Stimulated activated naive B cell treated with anti-CD40 and anti-IgM and Interleukin-4, amounts not matched to agents 10 μg/mL and 1 μg/mL and 100 μg/mL, for 72 hours (primary cell): ENCODE measurements around the gene EEFSEC.
"Not testable (repeated sequence)": the region's sequence is repeated elsewhere in the genome, so short reads cannot be mapped to it uniquely, and the experiment has no call there.

ENCODE experiments used
- ATAC-seq, 2 donors: fragments of 150-1000 bp; cut with Tn5 transposase; replicated peaks; 2 replicates each; pipeline ENCODE4 v1.10.0; 2021; ENCODE audit warnings: moderate library complexity in 1 of 2
- DNase-seq: peaks from one replicate; pipeline ENCODE4 v3.0.0; 2021
- H3K27ac Mint-ChIP-seq: one replicate; pipeline ENCODE4 v1.8.0; 2022; ENCODE audit warnings: mild to moderate bottlenecking, mixed read lengths
- H3K27me3 Mint-ChIP-seq, 2 donors: one replicate each; pipeline ENCODE4 v1.8.0; 2022; ENCODE audit warnings: mixed read lengths in 2 of 2
- H3K36me3 Mint-ChIP-seq, 2 donors: one replicate each; pipeline ENCODE4 v1.8.0; 2022; ENCODE audit warnings: mixed read lengths in 2 of 2, mild to moderate bottlenecking in 1 of 2
- H3K4me1 Mint-ChIP-seq, 2 donors: one replicate each; pipeline ENCODE4 v1.8.0; 2022; ENCODE audit warnings: mixed read lengths in 2 of 2, mild to moderate bottlenecking in 1 of 2
- H3K4me3 Mint-ChIP-seq, 2 donors: one replicate each; pipeline ENCODE4 v1.8.0; 2022; ENCODE audit warnings: mild to moderate bottlenecking in 2 of 2, mixed read lengths in 2 of 2, moderate library complexity in 1 of 2
- H3K9me3 Mint-ChIP-seq, 2 donors: one replicate each; pipeline ENCODE4 v1.8.0; 2022; ENCODE audit warnings: mixed read lengths in 2 of 2, mild to moderate bottlenecking in 1 of 2

The EEFSEC gene

GRCh38 chr3:128143496-128143895, 9.8 kb upstream of the EEFSEC start:
- ATAC-seq (no peak), DNase-seq (no peak)
- Mint-ChIP-seq H3K4me3 (no peak overlapping the region), H3K27me3 (peaks cover 0 to 6% of the 10 kb centered on the region in 2 donors), H3K36me3 (peaks cover 6 to 20% of the 10 kb centered on the region in 2 donors), H3K27ac (no peak overlapping the region), H3K4me1 (peaks cover 4 to 5% of the 10 kb centered on the region in 2 donors), H3K9me3 (no peaks in the 10 kb centered on the region)

GRCh38 chr3:128144512-128145187, 8.6 kb upstream of the EEFSEC start:
- ATAC-seq: no peak
- H3K4me3 Mint-ChIP-seq: no peak overlapping the region

DNA sequence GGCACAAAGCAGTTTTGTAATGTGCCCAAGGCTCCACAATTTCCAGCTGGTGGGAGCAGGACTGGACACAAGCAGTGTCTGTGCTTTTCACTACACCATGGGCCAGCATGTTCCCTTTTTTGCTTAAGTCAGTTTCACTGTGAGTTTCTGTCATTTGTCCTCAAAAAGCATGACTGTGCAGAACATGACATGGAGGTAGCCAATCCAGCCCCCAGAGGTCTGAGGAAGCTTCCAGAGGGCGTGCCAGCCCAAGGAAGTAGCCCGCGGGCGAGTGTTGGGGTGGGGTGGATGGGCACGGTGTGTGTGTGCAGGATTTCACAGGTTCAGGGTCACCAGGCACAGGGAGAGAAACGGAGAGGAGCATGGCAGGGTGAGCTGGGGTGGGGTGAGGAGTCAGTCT, 8.0 kb upstream of the EEFSEC start:
- Mint-ChIP-seq H3K4me3 (no peak overlapping the region), H3K4me1 (peaks cover 4 to 5% of the 10 kb centered on the region in 2 donors), H3K9me3 (no peaks in the 10 kb centered on the region), H3K36me3 (peaks cover 6 to 20% of the 10 kb centered on the region in 2 donors), H3K27me3 (peaks cover 0 to 6% of the 10 kb centered on the region in 2 donors), H3K27ac (peak overlapping the region; percentile 72)
- DNase-seq (no peak), ATAC-seq (peak; percentile 67)

More at GRCh38 chr3:128144512-128145187, 8.6 kb upstream of the EEFSEC start:
- Mint-ChIP-seq H3K36me3 (peaks cover 6 to 20% of the 10 kb centered on the region in 2 donors), H3K27me3 (peaks cover 0 to 6% of the 10 kb centered on the region in 2 donors), H3K9me3 (no peaks in the 10 kb centered on the region), H3K27ac (peak overlapping the region; percentile 70), H3K4me1 (peaks cover 4 to 5% of the 10 kb centered on the region in 2 donors)
- DNase-seq: no peak

DNA sequence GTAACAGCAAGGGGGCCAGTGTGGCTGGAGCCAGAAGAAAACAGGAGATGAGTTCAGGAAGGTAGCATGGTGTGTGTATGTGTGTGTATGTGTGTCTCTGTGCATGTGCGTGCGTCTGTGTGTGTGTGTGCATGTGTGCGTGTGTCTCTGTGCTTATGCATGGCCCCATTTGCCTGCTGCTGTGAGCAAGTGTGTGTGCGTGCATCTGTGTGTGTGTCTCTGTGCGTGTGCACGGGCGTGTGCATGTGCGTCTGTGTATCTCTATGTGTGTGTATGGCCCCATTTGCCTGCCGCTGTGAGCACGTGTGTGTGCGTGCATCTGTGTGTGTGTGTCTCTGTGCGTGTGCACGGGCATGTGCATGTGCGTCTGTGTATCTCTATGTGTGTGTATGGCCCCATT, 7.1 kb upstream of the EEFSEC start:
- H3K27me3 Mint-ChIP-seq: peaks cover 0 to 6% of the 10 kb centered on the region in 2 donors
- DNase-seq (no peak), ATAC-seq (no peak)
- H3K4me3 Mint-ChIP-seq: no peak overlapping the region
- H3K36me3 Mint-ChIP-seq: peaks cover 6 to 20% of the 10 kb centered on the region in 2 donors
- H3K9me3 Mint-ChIP-seq: no peaks in the 10 kb centered on the region
- H3K27ac Mint-ChIP-seq: no peak overlapping the region
- H3K4me1 Mint-ChIP-seq: peaks cover 4 to 5% of the 10 kb centered on the region in 2 donors

GRCh38 chr3:128149650-128150049, 3.6 kb upstream of the EEFSEC start:
- H3K27ac Mint-ChIP-seq: no peak overlapping the region
- peaks cover 0 to 6% of the 10 kb centered on the region in 2 donors for H3K27me3 Mint-ChIP-seq
- peaks cover 16 to 17% of the 10 kb centered on the region in 2 donors for H3K4me1 Mint-ChIP-seq
- no peak overlapping the region for H3K4me3 Mint-ChIP-seq
- peaks cover 10 to 20% of the 10 kb centered on the region in 2 donors for H3K36me3 Mint-ChIP-seq
- H3K9me3 Mint-ChIP-seq: peaks cover 8 to 10% of the 10 kb centered on the region in 2 donors
- ATAC-seq (no peak), DNase-seq (no peak)

DNA sequence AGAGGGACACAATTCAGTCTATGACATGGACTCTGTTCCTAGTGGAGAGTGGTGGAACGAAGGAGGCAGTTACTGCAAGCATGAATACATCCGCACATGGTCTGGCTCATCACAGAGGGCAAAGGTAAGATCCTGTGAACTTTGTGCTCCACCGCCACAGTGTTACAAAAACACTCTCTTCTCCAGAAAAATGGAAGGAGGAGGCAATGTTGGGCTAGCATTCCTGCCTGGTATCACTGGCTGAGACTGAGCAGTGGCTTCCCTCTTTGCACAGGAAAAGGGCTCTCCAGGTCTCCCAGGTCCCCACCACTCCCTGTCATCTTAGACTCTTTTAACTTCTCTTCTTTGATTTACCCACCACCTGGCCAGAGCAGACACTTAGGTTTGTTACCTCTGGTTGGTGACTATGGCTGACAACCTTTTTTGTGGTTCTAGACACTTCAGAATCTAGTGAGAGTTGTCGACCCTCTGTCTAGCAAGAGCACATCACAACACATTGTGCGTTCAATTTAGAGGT, 1.5 kb upstream of the EEFSEC start:
- ATAC-seq (no peak), DNase-seq (no peak)
- peaks cover 18 to 23% of the 10 kb centered on the region in 2 donors for H3K4me1 Mint-ChIP-seq
- H3K4me3 Mint-ChIP-seq: no peak overlapping the region
- peaks cover 13 to 17% of the 10 kb centered on the region in 2 donors for H3K36me3 Mint-ChIP-seq
- no peak overlapping the region for H3K27ac Mint-ChIP-seq
- H3K27me3 Mint-ChIP-seq: no peaks in the 10 kb centered on the region
- H3K9me3 Mint-ChIP-seq: peaks cover 8 to 12% of the 10 kb centered on the region in 2 donors

GRCh38 chr3:128152419-128153155, 694 bp upstream of the EEFSEC start:
- H3K4me3 Mint-ChIP-seq: peak overlapping the region; percentile 91 to 95
- no peak for DNase-seq
- peaks cover 19 to 24% of the 10 kb centered on the region in 2 donors for H3K36me3 Mint-ChIP-seq
- ATAC-seq: peak; percentile 68
- peak overlapping the region; percentile 98 for H3K27ac Mint-ChIP-seq
- peaks cover 21 to 23% of the 10 kb centered on the region in 2 donors for H3K4me1 Mint-ChIP-seq
- H3K27me3 Mint-ChIP-seq: no peaks in the 10 kb centered on the region
- H3K9me3 Mint-ChIP-seq: peaks cover 10 to 16% of the 10 kb centered on the region in 2 donors

DNA sequence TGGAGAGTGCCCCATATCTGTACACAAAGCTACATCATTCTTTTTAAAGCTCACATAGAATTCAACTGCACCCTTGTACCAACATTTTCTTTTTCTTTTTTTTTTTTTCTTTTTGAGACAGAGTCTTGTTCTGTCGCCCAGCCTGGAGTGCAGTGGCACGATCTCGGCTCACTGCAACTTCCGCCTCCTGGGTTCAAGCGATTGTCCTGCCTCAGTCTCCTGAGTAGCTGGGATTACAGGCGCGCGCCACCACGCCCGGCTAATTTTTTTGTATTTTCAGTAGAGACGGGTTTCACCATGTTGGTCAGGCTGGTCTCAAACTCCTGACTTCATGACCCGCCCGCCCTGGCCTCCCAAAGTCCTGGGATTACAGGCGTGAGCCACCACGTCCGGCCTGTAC, 1.1 kb downstream of the EEFSEC start:
- peak overlapping the region; percentile 98 for H3K27ac Mint-ChIP-seq
- peaks cover 10 to 20% of the 10 kb centered on the region in 2 donors for H3K9me3 Mint-ChIP-seq
- not testable (repeated sequence) for H3K27me3 Mint-ChIP-seq, ATAC-seq, DNase-seq
- peak overlapping the region; percentile 91 to 95 for H3K4me3 Mint-ChIP-seq
- H3K4me1 Mint-ChIP-seq: peaks cover 22 to 23% of the 10 kb centered on the region in 2 donors
- peaks cover 30 to 38% of the 10 kb centered on the region in 2 donors for H3K36me3 Mint-ChIP-seq

- no peak for DNase-seq
- no peak overlapping the region for H3K4me3 Mint-ChIP-seq
- peaks cover 10 to 20% of the 10 kb centered on the region in 2 donors for H3K9me3 Mint-ChIP-seq
- peaks cover 23 to 26% of the 10 kb centered on the region in 2 donors for H3K4me1 Mint-ChIP-seq
- no peak for ATAC-seq
- peaks cover 34 to 47% of the 10 kb centered on the region in 2 donors for H3K36me3 Mint-ChIP-seq
- no peak overlapping the region for H3K27ac Mint-ChIP-seq
- H3K27me3 Mint-ChIP-seq: no peaks in the 10 kb centered on the region
Observed at GRCh38 chr3:128155616-128156360, 2.5 kb downstream of the EEFSEC start.

DNA sequence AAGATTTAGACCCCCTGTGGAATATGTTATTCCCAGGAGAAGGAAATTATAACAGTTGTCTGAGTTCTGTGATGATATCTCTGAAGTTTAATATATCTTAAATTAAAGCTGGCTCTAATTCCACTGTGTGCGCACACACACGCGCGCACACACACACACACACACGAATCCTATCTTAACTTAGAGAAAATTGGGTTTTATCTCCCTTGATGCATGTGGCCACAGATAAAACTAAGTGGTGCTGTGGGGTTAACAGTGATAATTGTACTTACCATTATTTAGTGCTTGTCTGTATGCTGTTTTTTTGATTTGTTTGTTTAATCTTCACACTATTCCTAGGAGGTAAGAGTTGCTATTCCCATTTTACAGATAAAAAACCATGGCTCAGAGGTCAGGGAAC, 7.4 kb downstream of the EEFSEC start:
- no peak for ATAC-seq

DNA sequence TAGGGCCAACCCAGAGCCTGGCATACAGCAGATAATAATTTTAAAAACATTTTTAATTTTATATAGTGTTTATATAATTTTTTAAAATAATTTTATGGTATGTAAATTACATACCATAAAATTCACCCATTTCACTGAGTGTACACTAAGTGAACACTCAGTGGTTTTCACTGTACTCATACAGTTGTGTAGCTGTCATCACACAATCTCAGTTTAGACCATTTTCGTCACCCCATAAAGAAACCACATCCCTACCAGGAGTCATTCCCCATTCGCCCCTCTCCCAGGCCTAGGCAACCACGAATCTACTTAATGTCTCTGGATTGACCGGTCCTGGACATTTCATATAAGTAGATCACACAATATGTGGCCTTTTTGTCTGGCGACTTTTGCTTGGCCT, 10.2 kb downstream of the EEFSEC start:
- H3K4me3 Mint-ChIP-seq: no peak overlapping the region
- H3K27me3 Mint-ChIP-seq: no peaks in the 10 kb centered on the region
- no peak for DNase-seq
- no peaks in the 10 kb centered on the region for H3K9me3 Mint-ChIP-seq
- no peak for ATAC-seq
- no peak overlapping the region for H3K27ac Mint-ChIP-seq
- H3K4me1 Mint-ChIP-seq: peaks cover 21 to 27% of the 10 kb centered on the region in 2 donors
- H3K36me3 Mint-ChIP-seq: peaks cover 26 to 59% of the 10 kb centered on the region in 2 donors

More for the DNA sequence above, 7.4 kb downstream of the EEFSEC start:
- Mint-ChIP-seq H3K27ac (no peak overlapping the region), H3K36me3 (peaks cover 44 to 74% of the 10 kb centered on the region in 2 donors), H3K4me3 (no peak overlapping the region), H3K4me1 (peaks cover 12 to 21% of the 10 kb centered on the region in 2 donors), H3K27me3 (no peaks in the 10 kb centered on the region), H3K9me3 (peaks cover 2 to 10% of the 10 kb centered on the region in 2 donors)
- no peak for DNase-seq

- Mint-ChIP-seq H3K4me3 (no peak overlapping the region), H3K27ac (no peak overlapping the region), H3K9me3 (no peaks in the 10 kb centered on the region), H3K27me3 (no peaks in the 10 kb centered on the region), H3K4me1 (peaks cover 27 to 35% of the 10 kb centered on the region in 2 donors), H3K36me3 (peaks cover 18 to 43% of the 10 kb centered on the region in 2 donors)
- ATAC-seq (no peak), DNase-seq (no peak)
Observed at GRCh38 chr3:128166971-128167453, 13.7 kb downstream of the EEFSEC start.

GRCh38 chr3:128167646-128167972, 14.3 kb downstream of the EEFSEC start:
- no peaks in the 10 kb centered on the region for H3K9me3 Mint-ChIP-seq
- no peak for ATAC-seq
- H3K27me3 Mint-ChIP-seq: no peaks in the 10 kb centered on the region

More at GRCh38 chr3:128167646-128167972, 14.3 kb downstream of the EEFSEC start:
- Mint-ChIP-seq H3K36me3 (peaks cover 14 to 38% of the 10 kb centered on the region in 2 donors), H3K27ac (no peak overlapping the region), H3K4me3 (no peak overlapping the region), H3K4me1 (peaks cover 27 to 35% of the 10 kb centered on the region in 2 donors)
- no peak for DNase-seq
